SK-N-SH (cell line): ENCODE results near the gene NBDY.
"Not testable (repeated sequence)": the region's sequence is repeated elsewhere in the genome, so short reads cannot be mapped to it uniquely, and the experiment has no call there.

Experiments
- POLR2AphosphoS5 ChIP-seq: IDR thresholded peaks from 2 replicates; pipeline ENCODE4 v1.6.1; 2012; ENCODE audit warnings: low read depth, low read length
- TF ChIP-seq, protein P1 (sequence below): fragments of 200-600 bp; sonication (generic); IDR thresholded peaks from 2 replicates; pipeline ENCODE4 v1.6.1; 2017; ENCODE audit warnings: antibody characterized with exemption, mild to moderate bottlenecking, moderate library complexity
- TF ChIP-seq, protein P2 (sequence below): fragments of 150-350 bp; IDR thresholded peaks from 2 replicates; pipeline ENCODE4 v1.6.1; 2016; ENCODE audit warnings: mild to moderate bottlenecking, low read depth, low read length

DNA sequence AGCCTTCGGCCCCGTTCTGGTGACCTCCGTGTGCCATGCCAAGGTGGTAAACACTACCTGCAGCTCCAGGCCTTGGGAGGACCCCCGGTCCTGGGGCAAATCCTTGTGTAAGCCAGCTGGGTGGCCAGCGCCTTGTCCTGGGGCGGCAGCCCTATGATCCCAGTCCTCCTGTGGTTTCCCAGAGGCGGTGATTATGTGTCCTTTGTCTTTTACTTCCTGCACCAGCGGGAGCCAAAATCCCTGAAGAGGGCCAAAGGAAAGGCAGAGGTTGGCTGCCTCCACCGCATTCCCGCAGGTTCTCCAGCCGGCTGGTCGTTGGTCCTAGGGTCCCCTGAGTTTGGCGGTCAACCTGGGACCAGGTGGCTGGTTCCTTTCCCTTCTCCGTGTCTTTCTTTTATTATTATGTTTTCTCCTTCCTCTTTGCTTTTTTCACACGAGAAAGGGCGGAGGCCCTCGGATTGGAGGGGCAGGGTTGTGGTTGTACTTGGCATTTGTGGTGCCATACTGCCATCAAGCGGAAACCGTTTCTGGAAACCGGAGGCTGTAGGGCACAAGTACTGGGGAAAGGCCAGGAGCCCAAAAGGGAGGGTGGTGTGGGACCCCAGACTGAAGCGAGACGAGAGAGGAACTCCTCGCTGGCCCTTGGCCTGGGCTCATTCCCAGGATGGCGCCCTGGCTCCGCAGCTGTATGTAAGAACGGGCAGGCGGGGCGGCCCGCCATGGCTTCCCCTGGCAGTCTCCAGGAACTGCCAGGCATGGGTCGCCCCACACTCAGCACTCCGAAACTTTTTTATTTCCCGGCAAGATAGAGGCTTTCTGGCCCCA, 49.3 kb downstream of the NBDY start:
- TF ChIP-seq POLR2AphosphoS5, result not testable (repeated sequence)
- TF ChIP-seq, protein P1, sequence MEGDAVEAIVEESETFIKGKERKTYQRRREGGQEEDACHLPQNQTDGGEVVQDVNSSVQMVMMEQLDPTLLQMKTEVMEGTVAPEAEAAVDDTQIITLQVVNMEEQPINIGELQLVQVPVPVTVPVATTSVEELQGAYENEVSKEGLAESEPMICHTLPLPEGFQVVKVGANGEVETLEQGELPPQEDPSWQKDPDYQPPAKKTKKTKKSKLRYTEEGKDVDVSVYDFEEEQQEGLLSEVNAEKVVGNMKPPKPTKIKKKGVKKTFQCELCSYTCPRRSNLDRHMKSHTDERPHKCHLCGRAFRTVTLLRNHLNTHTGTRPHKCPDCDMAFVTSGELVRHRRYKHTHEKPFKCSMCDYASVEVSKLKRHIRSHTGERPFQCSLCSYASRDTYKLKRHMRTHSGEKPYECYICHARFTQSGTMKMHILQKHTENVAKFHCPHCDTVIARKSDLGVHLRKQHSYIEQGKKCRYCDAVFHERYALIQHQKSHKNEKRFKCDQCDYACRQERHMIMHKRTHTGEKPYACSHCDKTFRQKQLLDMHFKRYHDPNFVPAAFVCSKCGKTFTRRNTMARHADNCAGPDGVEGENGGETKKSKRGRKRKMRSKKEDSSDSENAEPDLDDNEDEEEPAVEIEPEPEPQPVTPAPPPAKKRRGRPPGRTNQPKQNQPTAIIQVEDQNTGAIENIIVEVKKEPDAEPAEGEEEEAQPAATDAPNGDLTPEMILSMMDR, result not testable (repeated sequence)
- TF ChIP-seq, protein P2, sequence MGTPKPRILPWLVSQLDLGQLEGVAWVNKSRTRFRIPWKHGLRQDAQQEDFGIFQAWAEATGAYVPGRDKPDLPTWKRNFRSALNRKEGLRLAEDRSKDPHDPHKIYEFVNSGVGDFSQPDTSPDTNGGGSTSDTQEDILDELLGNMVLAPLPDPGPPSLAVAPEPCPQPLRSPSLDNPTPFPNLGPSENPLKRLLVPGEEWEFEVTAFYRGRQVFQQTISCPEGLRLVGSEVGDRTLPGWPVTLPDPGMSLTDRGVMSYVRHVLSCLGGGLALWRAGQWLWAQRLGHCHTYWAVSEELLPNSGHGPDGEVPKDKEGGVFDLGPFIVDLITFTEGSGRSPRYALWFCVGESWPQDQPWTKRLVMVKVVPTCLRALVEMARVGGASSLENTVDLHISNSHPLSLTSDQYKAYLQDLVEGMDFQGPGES, result not testable (repeated sequence)
